SK-N-SH (cell line): Measurements from ENCODE around the gene DBP. TPM values are rescaled to one million over a fixed set of nuclear protein-coding genes. Genes with fewer than 3 reads are reported as not detected.

Experiments used
- CTCF ChIA-PET: fragments of 300-600, 350-600 bp; formaldehyde crosslinking; extraction: SDS; loops from one replicate; lab custom pipeline; 2021; lab: Yijun Ruan, JAX
- POLR2A ChIA-PET: fragments of 350-600 bp; sonication (Branson Sonifier 250); formaldehyde crosslinking; extraction: SDS; loops from one replicate; lab custom pipeline; 2020; ENCODE audit warnings: antibody characterized with exemption, inconsistent platforms; lab: Yijun Ruan, JAX
- DNase-seq: peaks from one replicate; pipeline ENCODE4 v3.0.0; 2012
- H2AFZ ChIP-seq: fragments of 200-600 bp; sonication (generic); 2 replicates; pipeline ENCODE4 v1.8.1; 2016; ENCODE audit warnings: antibody characterized with exemption, mild to moderate bottlenecking, low read depth
- H3F3A ChIP-seq: fragments of 200-600 bp; sonication (generic); replicated peaks from 2 replicates; pipeline ENCODE3; 2016; ENCODE audit warnings: antibody characterized with exemption, mild to moderate bottlenecking; ENCODE audit not compliant: insufficient read depth
- H3K27ac ChIP-seq, 2 experiments: fragments of 200-500 bp in 1 of 2; fragments of 200-600 bp in 1 of 2; sonication (Bioruptor generic) in 1 of 2; sonication (generic), shearing (Covaris generic) in 1 of 2; 2 replicates each; pipeline versions ENCODE4 v1.5.1 to v1.6.1; 2014 to 2016; ENCODE audit warnings: low read depth in 2 of 2, inconsistent platforms in 1 of 2, low read length in 1 of 2, mild to moderate bottlenecking in 1 of 2, mixed read lengths in 1 of 2
- H3K27me3 ChIP-seq: fragments of 200-600 bp; sonication (generic), shearing (Covaris generic); 2 replicates; pipeline ENCODE4 v1.6.1; 2016; ENCODE audit warnings: mixed run types; ENCODE audit not compliant: insufficient read depth
- H3K36me3 ChIP-seq, 2 experiments: fragments of 200-500 bp in 1 of 2; fragments of 200-600 bp in 1 of 2; sonication (Bioruptor generic) in 1 of 2; sonication (generic) in 1 of 2; replicated peaks in 1 of 2; 2 replicates each; pipeline versions ENCODE3 to v1.5.1; 2014 to 2016; ENCODE audit warnings: low read length in 1 of 2, mild to moderate bottlenecking in 1 of 2; ENCODE audit not compliant: insufficient read depth in 2 of 2, control insufficient read depth in 1 of 2
- H3K4me1 ChIP-seq, 2 experiments: fragments of 200-500 bp in 1 of 2; fragments of 200-600 bp in 1 of 2; sonication (Bioruptor generic) in 1 of 2; sonication (generic), shearing (Covaris generic) in 1 of 2; 2 replicates each; pipeline versions ENCODE4 v1.5.1 to v1.6.1; 2014 to 2016; ENCODE audit warnings: low read depth in 1 of 2, low read length in 1 of 2, mixed run types in 1 of 2; ENCODE audit not compliant: insufficient read depth in 2 of 2, control insufficient read depth in 1 of 2
- H3K4me2 ChIP-seq: fragments of 200-600 bp; sonication (generic), shearing (Covaris generic); 2 replicates; pipeline ENCODE4 v1.6.1; 2017; ENCODE audit warnings: mixed run types
- H3K4me3 ChIP-seq, 2 experiments: fragments of 200-500 bp in 1 of 2; fragments of 200-600 bp in 1 of 2; sonication (Bioruptor generic) in 1 of 2; sonication (generic), shearing (Covaris generic) in 1 of 2; 2 replicates each; pipeline versions ENCODE4 v1.5.1 to v1.8.1; 2014 to 2016; ENCODE audit warnings: low read depth in 2 of 2, inconsistent platforms in 1 of 2, low read length in 1 of 2, mild to moderate bottlenecking in 1 of 2, mixed read lengths in 1 of 2, moderate library complexity in 1 of 2
- H3K79me2 ChIP-seq: fragments of 200-600 bp; sonication (generic); 2 replicates; pipeline ENCODE4 v1.8.1; 2017; ENCODE audit warnings: mild to moderate bottlenecking; ENCODE audit not compliant: insufficient read depth
- H3K9ac ChIP-seq: fragments of 200-600 bp; sonication (generic); 2 replicates; pipeline ENCODE4 v1.6.1; 2017; ENCODE audit warnings: mixed run types
- H3K9me2 ChIP-seq: fragments of 200-600 bp; sonication (generic); 2 replicates; pipeline ENCODE4 v1.6.1; 2017; ENCODE audit warnings: mixed run types
- H3K9me3 ChIP-seq: fragments of 200-600 bp; sonication (generic); 2 replicates; pipeline ENCODE4 v1.6.1; 2017; ENCODE audit warnings: mixed run types, mild to moderate bottlenecking, moderate library complexity
- H4K20me1 ChIP-seq: fragments of 200-600 bp; sonication (generic); 2 replicates; pipeline ENCODE4 v1.6.1; 2017; ENCODE audit warnings: mild to moderate bottlenecking, mixed run types; ENCODE audit not compliant: insufficient read depth
- CHD2 ChIP-seq: fragments of 150-350 bp; IDR thresholded peaks from 2 replicates; pipeline ENCODE4 v1.6.1; 2018; ENCODE audit warnings: low read length; ENCODE audit not compliant: partially characterized antibody
- ELF1 ChIP-seq: IDR thresholded peaks from 2 replicates; pipeline ENCODE4 v1.4.0; 2012
- EP300 ChIP-seq, 2 experiments: IDR thresholded peaks; 2 replicates each; pipeline versions ENCODE4 v1.4.0 to v1.6.1; 2012; ENCODE audit warnings: borderline replicate concordance in 1 of 2, low read depth in 1 of 2, low read length in 1 of 2
- FOXJ3 ChIP-seq: sonication (generic); formaldehyde crosslinking; IDR thresholded peaks from 2 replicates; pipeline ENCODE4 v1.5.1; 2020; ENCODE audit warnings: mild to moderate bottlenecking, missing genetic modification reagents
- FOXM1 ChIP-seq: IDR thresholded peaks from 2 replicates; pipeline ENCODE4 v1.4.0; 2012; ENCODE audit warnings: low read depth, mild to moderate bottlenecking
- MXI1 ChIP-seq: IDR thresholded peaks from 2 replicates; pipeline ENCODE4 v1.6.1; 2012; ENCODE audit warnings: mild to moderate bottlenecking, low read depth, low read length, improper control_type of control experiment
- NFIC ChIP-seq: IDR thresholded peaks from 2 replicates; pipeline ENCODE4 v1.4.0; 2012; ENCODE audit warnings: borderline replicate concordance
- NRF1 ChIP-seq: IDR thresholded peaks from 2 replicates; pipeline ENCODE4 v1.6.1; 2012; ENCODE audit warnings: low read depth, mild to moderate bottlenecking, low read length
- RAD21 ChIP-seq: IDR thresholded peaks from 2 replicates; pipeline ENCODE4 v1.6.1; 2012; ENCODE audit warnings: mild to moderate bottlenecking, low read length
- RFX5 ChIP-seq: IDR thresholded peaks from 2 replicates; pipeline ENCODE4 v1.6.1; 2012; ENCODE audit warnings: mild to moderate bottlenecking, improper control_type of control experiment, low read length
- RXRA ChIP-seq: IDR thresholded peaks from 2 replicates; pipeline ENCODE4 v1.4.0; 2012; ENCODE audit warnings: low read depth, mild to moderate bottlenecking, borderline replicate concordance
- TAF1 ChIP-seq: IDR thresholded peaks from 2 replicates; pipeline ENCODE4 v1.6.1; 2012; ENCODE audit warnings: low read depth, mild to moderate bottlenecking, low read length, moderate library complexity, borderline replicate concordance
- TEAD4 ChIP-seq: IDR thresholded peaks from 2 replicates; pipeline ENCODE4 v1.4.0; 2012; ENCODE audit warnings: mild to moderate bottlenecking, borderline replicate concordance; ENCODE audit not compliant: insufficient read depth
- YY1 ChIP-seq: IDR thresholded peaks from 2 replicates; pipeline ENCODE4 v1.4.0; 2012; ENCODE audit warnings: low read depth, mild to moderate bottlenecking
- WGBS: methylation state at CpG from one replicate; pipeline ENCODE4 v1.1.6; 2017; ENCODE audit warnings: low lambda C conversion rate; 5-methylcytosine and 5-hydroxymethylcytosine counted together
- polyA plus RNA-seq, 3 experiments: library from polyadenylated mRNA; depleted of rRNA; stranded (reverse); fragments of >200 nt; gene quantifications; 2 replicates each; pipeline ENCODE4 v1.2.3, GENCODE V29; 2012
- TF ChIP-seq, protein P1 (sequence below): IDR thresholded peaks from 2 replicates; pipeline ENCODE4 v1.6.1; 2012; ENCODE audit warnings: mild to moderate bottlenecking, low read depth, low read length, moderate library complexity
- TF ChIP-seq, protein P2 (sequence below): fragments of 200-600 bp; sonication (generic); IDR thresholded peaks from 2 replicates; pipeline ENCODE4 v1.6.1; 2017; ENCODE audit warnings: antibody characterized with exemption, mild to moderate bottlenecking, moderate library complexity
- TF ChIP-seq, protein P3 (sequence below): IDR thresholded peaks from 2 replicates; pipeline ENCODE4 v1.4.0; 2012; ENCODE audit warnings: low read depth
- TF ChIP-seq, protein P4 (sequence below): IDR thresholded peaks from 2 replicates; pipeline ENCODE4 v1.4.0; 2012; ENCODE audit warnings: low read depth, borderline replicate concordance

DBP gene
- polyA plus RNA-seq, 1 of the 3 experiments (the other 2 are of a cell fraction), result 12.6 TPM

DNA sequence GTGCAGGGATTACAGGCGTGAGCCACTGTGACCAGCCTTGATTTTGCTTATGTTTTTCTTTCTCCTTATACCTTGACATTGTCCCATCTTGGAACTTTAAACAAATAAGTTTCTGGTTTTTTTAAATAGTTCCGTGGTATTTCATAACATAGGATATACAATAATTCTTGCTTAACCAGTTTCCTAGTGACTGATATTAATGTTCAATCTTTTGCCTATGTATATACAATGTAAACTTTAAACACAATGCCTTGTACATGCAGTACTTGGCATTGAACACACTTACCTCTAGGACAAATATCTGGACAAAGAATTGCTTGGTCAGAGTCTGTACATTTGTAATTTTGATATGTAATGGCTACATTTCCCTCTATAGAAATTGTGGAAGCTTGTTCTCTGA is 55.0 kb downstream of the DBP start:
- Histone ChIP-seq H3K9me2 (no peaks in the 10 kb centered on the region), H3K9me3 (no peaks in the 10 kb centered on the region), H3K27me3 (no peaks in the 10 kb centered on the region), H3K36me3 (no peaks in the 10 kb centered on the region), H3K4me2 (no peak overlapping the region), H3K4me1 (no peaks in the 10 kb centered on the region; a peak in 1 of 4 replicates), H3K9ac (no peak overlapping the region), H3K4me3 (no peak overlapping the region), H3F3A (no peaks in the 10 kb centered on the region), H2AFZ (no peak overlapping the region), H3K27ac (no peak overlapping the region), H3K79me2 (no peaks in the 10 kb centered on the region), H4K20me1 (no peaks in the 10 kb centered on the region)
- ChIA-PET CTCF (interaction anchor here (2.8 to 9.2 kb wide), 4 partner anchors 15 to 89 kb away, joined by 8 to 230 read pairs (median 80); partner anchors contain the start of gene LMTK3), POLR2A (no interaction called here)
- no peak for DNase-seq
- TF ChIP-seq, protein P1, sequence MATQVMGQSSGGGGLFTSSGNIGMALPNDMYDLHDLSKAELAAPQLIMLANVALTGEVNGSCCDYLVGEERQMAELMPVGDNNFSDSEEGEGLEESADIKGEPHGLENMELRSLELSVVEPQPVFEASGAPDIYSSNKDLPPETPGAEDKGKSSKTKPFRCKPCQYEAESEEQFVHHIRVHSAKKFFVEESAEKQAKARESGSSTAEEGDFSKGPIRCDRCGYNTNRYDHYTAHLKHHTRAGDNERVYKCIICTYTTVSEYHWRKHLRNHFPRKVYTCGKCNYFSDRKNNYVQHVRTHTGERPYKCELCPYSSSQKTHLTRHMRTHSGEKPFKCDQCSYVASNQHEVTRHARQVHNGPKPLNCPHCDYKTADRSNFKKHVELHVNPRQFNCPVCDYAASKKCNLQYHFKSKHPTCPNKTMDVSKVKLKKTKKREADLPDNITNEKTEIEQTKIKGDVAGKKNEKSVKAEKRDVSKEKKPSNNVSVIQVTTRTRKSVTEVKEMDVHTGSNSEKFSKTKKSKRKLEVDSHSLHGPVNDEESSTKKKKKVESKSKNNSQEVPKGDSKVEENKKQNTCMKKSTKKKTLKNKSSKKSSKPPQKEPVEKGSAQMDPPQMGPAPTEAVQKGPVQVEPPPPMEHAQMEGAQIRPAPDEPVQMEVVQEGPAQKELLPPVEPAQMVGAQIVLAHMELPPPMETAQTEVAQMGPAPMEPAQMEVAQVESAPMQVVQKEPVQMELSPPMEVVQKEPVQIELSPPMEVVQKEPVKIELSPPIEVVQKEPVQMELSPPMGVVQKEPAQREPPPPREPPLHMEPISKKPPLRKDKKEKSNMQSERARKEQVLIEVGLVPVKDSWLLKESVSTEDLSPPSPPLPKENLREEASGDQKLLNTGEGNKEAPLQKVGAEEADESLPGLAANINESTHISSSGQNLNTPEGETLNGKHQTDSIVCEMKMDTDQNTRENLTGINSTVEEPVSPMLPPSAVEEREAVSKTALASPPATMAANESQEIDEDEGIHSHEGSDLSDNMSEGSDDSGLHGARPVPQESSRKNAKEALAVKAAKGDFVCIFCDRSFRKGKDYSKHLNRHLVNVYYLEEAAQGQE, result no peak
- TF ChIP-seq, protein P2, sequence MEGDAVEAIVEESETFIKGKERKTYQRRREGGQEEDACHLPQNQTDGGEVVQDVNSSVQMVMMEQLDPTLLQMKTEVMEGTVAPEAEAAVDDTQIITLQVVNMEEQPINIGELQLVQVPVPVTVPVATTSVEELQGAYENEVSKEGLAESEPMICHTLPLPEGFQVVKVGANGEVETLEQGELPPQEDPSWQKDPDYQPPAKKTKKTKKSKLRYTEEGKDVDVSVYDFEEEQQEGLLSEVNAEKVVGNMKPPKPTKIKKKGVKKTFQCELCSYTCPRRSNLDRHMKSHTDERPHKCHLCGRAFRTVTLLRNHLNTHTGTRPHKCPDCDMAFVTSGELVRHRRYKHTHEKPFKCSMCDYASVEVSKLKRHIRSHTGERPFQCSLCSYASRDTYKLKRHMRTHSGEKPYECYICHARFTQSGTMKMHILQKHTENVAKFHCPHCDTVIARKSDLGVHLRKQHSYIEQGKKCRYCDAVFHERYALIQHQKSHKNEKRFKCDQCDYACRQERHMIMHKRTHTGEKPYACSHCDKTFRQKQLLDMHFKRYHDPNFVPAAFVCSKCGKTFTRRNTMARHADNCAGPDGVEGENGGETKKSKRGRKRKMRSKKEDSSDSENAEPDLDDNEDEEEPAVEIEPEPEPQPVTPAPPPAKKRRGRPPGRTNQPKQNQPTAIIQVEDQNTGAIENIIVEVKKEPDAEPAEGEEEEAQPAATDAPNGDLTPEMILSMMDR, result no peak
- TF ChIP-seq NRF1 (no peak), ELF1 (no peak), TEAD4 (no peak), RFX5 (no peak), FOXM1 (no peak), TAF1 (no peak), RAD21 (no peak), MXI1 (no peak), YY1 (no peak), RXRA (no peak), CHD2 (no peak), NFIC (no peak), EP300 (IDR thresholded peaks at IDR 0.05; ENCODE audit: borderline replicate concordance in 1 of 2, low read depth in 1 of 2, low read length in 1 of 2) (no peak), FOXJ3 (CRISPR knock-in tag) (no peak)
- TF ChIP-seq, protein P3, sequence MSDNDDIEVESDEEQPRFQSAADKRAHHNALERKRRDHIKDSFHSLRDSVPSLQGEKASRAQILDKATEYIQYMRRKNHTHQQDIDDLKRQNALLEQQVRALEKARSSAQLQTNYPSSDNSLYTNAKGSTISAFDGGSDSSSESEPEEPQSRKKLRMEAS, result no peak
- TF ChIP-seq, protein P4, sequence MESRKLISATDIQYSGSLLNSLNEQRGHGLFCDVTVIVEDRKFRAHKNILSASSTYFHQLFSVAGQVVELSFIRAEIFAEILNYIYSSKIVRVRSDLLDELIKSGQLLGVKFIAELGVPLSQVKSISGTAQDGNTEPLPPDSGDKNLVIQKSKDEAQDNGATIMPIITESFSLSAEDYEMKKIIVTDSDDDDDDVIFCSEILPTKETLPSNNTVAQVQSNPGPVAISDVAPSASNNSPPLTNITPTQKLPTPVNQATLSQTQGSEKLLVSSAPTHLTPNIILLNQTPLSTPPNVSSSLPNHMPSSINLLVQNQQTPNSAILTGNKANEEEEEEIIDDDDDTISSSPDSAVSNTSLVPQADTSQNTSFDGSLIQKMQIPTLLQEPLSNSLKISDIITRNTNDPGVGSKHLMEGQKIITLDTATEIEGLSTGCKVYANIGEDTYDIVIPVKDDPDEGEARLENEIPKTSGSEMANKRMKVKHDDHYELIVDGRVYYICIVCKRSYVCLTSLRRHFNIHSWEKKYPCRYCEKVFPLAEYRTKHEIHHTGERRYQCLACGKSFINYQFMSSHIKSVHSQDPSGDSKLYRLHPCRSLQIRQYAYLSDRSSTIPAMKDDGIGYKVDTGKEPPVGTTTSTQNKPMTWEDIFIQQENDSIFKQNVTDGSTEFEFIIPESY, result no peak
- WGBS, result 65% methylated on average over 2 of the region's 2 CpGs

Other genes starting within 250 kb of the DBP start
- gene KDELR1, start 245.8 kb downstream of the DBP start, polyA plus RNA-seq (2012; rRNA removed), result 119 and 138 TPM in 2 replicates
- gene GRIN2D, start 243.7 kb downstream of the DBP start, polyA plus RNA-seq (2012; rRNA removed), result 0.54 and 0.92 TPM in 2 replicates
- gene GRWD1, start 191.4 kb downstream of the DBP start, polyA plus RNA-seq (2012; rRNA removed), result 34.1 and 36.6 TPM in 2 replicates
- 1.1 and 1.2 TPM in 2 replicates for gene KCNJ14, start 181.8 kb downstream of the DBP start, polyA plus RNA-seq (2012; rRNA removed)
- 69.5 and 77.6 TPM in 2 replicates for gene CYTH2, start 168.0 kb downstream of the DBP start, polyA plus RNA-seq (2012; rRNA removed)
- gene LMTK3, start 125.5 kb downstream of the DBP start, polyA plus RNA-seq (2012; rRNA removed), result 2.0 and 3.2 TPM in 2 replicates
- gene SULT2B1, start 85.2 kb downstream of the DBP start, polyA plus RNA-seq (2012; rRNA removed), result 0.86 and 0.92 TPM in 2 replicates
- not detected in 2 replicates for gene SPACA4, start 30.6 kb downstream of the DBP start, polyA plus RNA-seq (2012; rRNA removed)
- gene FAM83E, start 22.3 kb downstream of the DBP start, polyA plus RNA-seq (2012; rRNA removed), result 0.44 TPM in 1 of 2 replicates, not detected in the other
- gene RPL18, start 18.2 kb downstream of the DBP start, polyA plus RNA-seq (2012; rRNA removed), result 2,114 and 2,225 TPM in 2 replicates
- gene SPHK2, start 17.9 kb downstream of the DBP start, polyA plus RNA-seq (2012; rRNA removed), result 14.1 and 14.8 TPM in 2 replicates
- gene CA11, start 8.8 kb upstream of the DBP start, polyA plus RNA-seq (2012; rRNA removed), result 13.1 and 13.5 TPM in 2 replicates
- 0.57 and 0.74 TPM in 2 replicates for gene NTN5, start 35.6 kb upstream of the DBP start, polyA plus RNA-seq (2012; rRNA removed)
- not detected in 2 replicates for gene FUT2, start 58.6 kb upstream of the DBP start, polyA plus RNA-seq (2012; rRNA removed)
- 0.70 and 1.1 TPM in 2 replicates for gene MAMSTR, start 82.3 kb upstream of the DBP start, polyA plus RNA-seq (2012; rRNA removed)
- gene RASIP1, start 103.2 kb upstream of the DBP start, polyA plus RNA-seq (2012; rRNA removed), result 0.36 and 0.41 TPM in 2 replicates
- 0.03 TPM in 2 replicates for gene IZUMO1, start 109.5 kb upstream of the DBP start, polyA plus RNA-seq (2012; rRNA removed)
- 0.03 and 0.08 TPM in 2 replicates for gene FUT1, start 115.3 kb upstream of the DBP start, polyA plus RNA-seq (2012; rRNA removed)
- not detected in 2 replicates for gene FGF21, start 118.1 kb upstream of the DBP start, polyA plus RNA-seq (2012; rRNA removed)
- gene BCAT2, start 173.7 kb upstream of the DBP start, polyA plus RNA-seq (2012; rRNA removed), result 70.6 and 71.6 TPM in 2 replicates
- gene HSD17B14, start 199.1 kb upstream of the DBP start, polyA plus RNA-seq (2012; rRNA removed), result 27.9 and 29.7 TPM in 2 replicates
- gene PLEKHA4, start 231.2 kb upstream of the DBP start, polyA plus RNA-seq (2012; rRNA removed), result 4.7 and 5.6 TPM in 2 replicates
- 62.3 and 73.7 TPM in 2 replicates for gene PPP1R15A, start 235.0 kb upstream of the DBP start, polyA plus RNA-seq (2012; rRNA removed)